Spinal cord (tissue), 10 donors: Measurements from ENCODE around the gene SEMA4B. TPM values are rescaled to one million over a fixed set of nuclear protein-coding genes. Genes with fewer than 3 reads are reported as not detected.

Source experiments
- DNase-seq, 6 donors: peaks; one replicate each; pipeline versions ENCODE4 v3.0.0 to v3.0.0-alpha.2; 2013 to 2015; ENCODE audit warnings: low spot score in 6 of 6, low read depth in 4 of 6
- H3K27ac ChIP-seq: one replicate; pipeline ENCODE4 v1.5.1; 2013; ENCODE audit warnings: low read depth, low read length, control low read depth
- H3K27me3 ChIP-seq: one replicate; pipeline ENCODE4 v1.6.1; 2013; ENCODE audit warnings: low read length; ENCODE audit not compliant: control insufficient read depth, insufficient read depth
- H3K36me3 ChIP-seq: one replicate; pipeline ENCODE4 v1.6.1; 2013; ENCODE audit warnings: low read length; ENCODE audit not compliant: control insufficient read depth, insufficient read depth
- H3K4me1 ChIP-seq: one replicate; pipeline ENCODE4 v1.6.1; 2013; ENCODE audit warnings: low read length; ENCODE audit not compliant: control insufficient read depth, insufficient read depth
- H3K4me3 ChIP-seq: one replicate; pipeline ENCODE4 v1.5.1; 2013; ENCODE audit warnings: low read depth, low read length, control low read depth
- H3K9me3 ChIP-seq: one replicate; pipeline ENCODE4 v1.6.1; 2013; ENCODE audit warnings: low read length; ENCODE audit not compliant: control insufficient read depth, insufficient read depth
- WGBS: methylation state at CpG from one replicate; pipeline ENCODE4 v1.1.5; 2013; ENCODE audit warnings: missing lambda C conversion rate; ENCODE audit not compliant: insufficient coverage; 5-methylcytosine and 5-hydroxymethylcytosine counted together
- long read RNA-seq, 4 donors: transcript quantifications; one replicate each; lab custom pipeline, GENCODE V29; 2026
- polyA plus RNA-seq, 2 donors: library from polyadenylated mRNA; unstranded; fragments of 120-200 nt; gene quantifications; one replicate each; pipeline ENCODE4 v1.2.1, GENCODE V29; 2013; ENCODE audit not compliant: insufficient read length in 2 of 2
- total RNA-seq, 2 donors: library from RNA; depleted of rRNA in 1 of 2; stranded (reverse); fragments of 120-200 nt in 1 of 2; fragments of >200 nt in 1 of 2; gene quantifications; one replicate each; pipeline versions ENCODE4 v1.2.3 to v1.2.4, GENCODE V29; 2013 to 2014
- donor health status: healthy.

SEMA4B gene, protein sequence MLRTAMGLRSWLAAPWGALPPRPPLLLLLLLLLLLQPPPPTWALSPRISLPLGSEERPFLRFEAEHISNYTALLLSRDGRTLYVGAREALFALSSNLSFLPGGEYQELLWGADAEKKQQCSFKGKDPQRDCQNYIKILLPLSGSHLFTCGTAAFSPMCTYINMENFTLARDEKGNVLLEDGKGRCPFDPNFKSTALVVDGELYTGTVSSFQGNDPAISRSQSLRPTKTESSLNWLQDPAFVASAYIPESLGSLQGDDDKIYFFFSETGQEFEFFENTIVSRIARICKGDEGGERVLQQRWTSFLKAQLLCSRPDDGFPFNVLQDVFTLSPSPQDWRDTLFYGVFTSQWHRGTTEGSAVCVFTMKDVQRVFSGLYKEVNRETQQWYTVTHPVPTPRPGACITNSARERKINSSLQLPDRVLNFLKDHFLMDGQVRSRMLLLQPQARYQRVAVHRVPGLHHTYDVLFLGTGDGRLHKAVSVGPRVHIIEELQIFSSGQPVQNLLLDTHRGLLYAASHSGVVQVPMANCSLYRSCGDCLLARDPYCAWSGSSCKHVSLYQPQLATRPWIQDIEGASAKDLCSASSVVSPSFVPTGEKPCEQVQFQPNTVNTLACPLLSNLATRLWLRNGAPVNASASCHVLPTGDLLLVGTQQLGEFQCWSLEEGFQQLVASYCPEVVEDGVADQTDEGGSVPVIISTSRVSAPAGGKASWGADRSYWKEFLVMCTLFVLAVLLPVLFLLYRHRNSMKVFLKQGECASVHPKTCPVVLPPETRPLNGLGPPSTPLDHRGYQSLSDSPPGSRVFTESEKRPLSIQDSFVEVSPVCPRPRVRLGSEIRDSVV
- total RNA-seq (10 to 100 TPM; 12.5 to 40.4 TPM), polyA plus RNA-seq (10 to 100 TPM; 49.1 to 67.6 TPM)
- long read RNA-seq, donor 1, partial matches to known transcripts: 23 of 30 reads
- long read RNA-seq, donor 1, other reads (novel, unspliced or antisense): 0 of 30 reads
- long read RNA-seq, donor 2, partial matches to known transcripts: 10 of 12 reads
- long read RNA-seq, donor 2, other reads (novel, unspliced or antisense): 0 of 12 reads
- long read RNA-seq, donor 3, partial matches to known transcripts: 0 of 1 reads
- long read RNA-seq, donor 3, other reads (novel, unspliced or antisense): 0 of 1 reads
- long read RNA-seq, donor 4, partial matches to known transcripts: 0 of 3 reads
- long read RNA-seq, donor 4, other reads (novel, unspliced or antisense): 0 of 3 reads

- Histone ChIP-seq H3K27ac (peak within 1 kb of the TSS; percentile 76), H3K27me3 (no peaks in the 10 kb centered on the region), H3K9me3 (no peaks in the 10 kb centered on the region), H3K36me3 (peaks cover 7% of the 10 kb centered on the region), H3K4me3 (peak within 1 kb of the TSS; percentile 69), H3K4me1 (peaks cover 56% of the 10 kb centered on the region)
- peak in 3 of 6 donors; percentile 71 to 93 (median 93) for DNase-seq
- 0% methylated on average over 88 of the region's 88 CpGs for WGBS
Measured at GRCh38 chr15:90201130-90201943, at the start of gene SEMA4B. SEMA4B (plus strand) TSS chr15:90201330; CDS start chr15:90201579, 249 bp downstream.

DNA sequence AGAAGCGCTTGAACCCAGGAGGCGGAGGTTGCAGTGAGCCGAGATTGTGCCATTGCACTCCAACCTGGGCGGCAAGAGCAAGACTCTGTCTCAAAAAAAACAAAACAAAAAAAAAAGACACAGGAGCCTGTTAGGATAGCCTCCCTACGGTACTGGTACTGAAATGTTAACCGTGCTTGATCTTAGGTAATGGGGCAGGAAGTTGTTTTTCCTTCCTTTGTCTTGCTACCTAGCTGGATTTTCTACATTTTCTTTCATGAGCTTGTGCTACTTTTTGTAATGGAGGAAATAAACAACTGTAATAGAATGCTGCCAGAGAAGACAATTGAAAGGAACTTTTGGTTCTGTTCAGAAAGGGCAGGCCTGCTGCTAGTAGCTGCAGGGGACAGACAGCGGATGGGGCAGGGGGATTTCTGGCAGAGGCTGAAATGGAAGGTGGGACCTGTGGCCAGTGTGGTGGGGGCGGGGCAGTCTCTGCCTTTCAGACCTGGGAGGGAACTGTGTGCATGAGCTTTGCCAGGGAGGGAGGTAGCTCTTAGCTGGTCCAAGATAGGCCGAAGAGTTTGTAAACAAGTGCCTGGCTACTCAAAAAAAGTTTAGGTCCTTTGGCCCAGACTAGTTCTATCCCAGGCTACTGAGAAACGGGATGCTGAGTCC, 49.0 kb upstream of the SEMA4B start:
- whole genome bisulfite sequencing: 38% methylated on average over 4 of the region's 10 CpGs
- DNase-seq: peak in 1 of 6 donors; percentile 29
- H3K4me3 ChIP-seq: no peak overlapping the region
- H3K36me3 ChIP-seq: no peaks in the 10 kb centered on the region
- no peaks in the 10 kb centered on the region for H3K27me3 ChIP-seq
- peaks cover 8% of the 10 kb centered on the region for H3K4me1 ChIP-seq
- no peak overlapping the region for H3K27ac ChIP-seq
- H3K9me3 ChIP-seq: no peaks in the 10 kb centered on the region

- 91% methylated on average over 6 of the region's 6 CpGs for WGBS
- no peak for DNase-seq
- Histone ChIP-seq H3K27ac (no peak overlapping the region), H3K9me3 (no peaks in the 10 kb centered on the region), H3K27me3 (no peaks in the 10 kb centered on the region), H3K4me1 (peaks cover 17% of the 10 kb centered on the region), H3K36me3 (no peaks in the 10 kb centered on the region), H3K4me3 (no peak overlapping the region)
Measured at GRCh38 chr15:90153658-90154057, 47.5 kb upstream of the SEMA4B start.

DNA sequence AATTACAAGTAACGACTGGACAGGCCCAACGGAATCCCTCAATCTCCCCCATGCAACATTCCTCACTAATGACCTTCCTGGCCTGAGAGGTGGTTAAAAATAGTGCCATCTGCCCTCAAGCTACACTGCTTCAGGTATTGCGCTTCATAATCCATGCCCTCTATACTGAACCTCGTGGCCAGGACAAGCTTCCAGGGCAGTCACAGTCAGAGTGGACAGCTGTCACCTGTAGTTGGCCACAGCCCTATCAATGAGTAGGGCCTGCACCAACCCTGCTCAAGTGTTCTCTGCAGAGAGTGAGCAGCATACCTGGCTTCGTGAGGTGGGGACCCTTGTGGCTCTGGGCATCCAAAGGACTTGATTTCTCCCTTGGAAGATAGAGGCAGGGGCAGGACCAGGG, 46.9 kb upstream of the SEMA4B start:
- H3K27me3 ChIP-seq: no peaks in the 10 kb centered on the region
- H3K9me3 ChIP-seq: no peaks in the 10 kb centered on the region
- H3K4me3 ChIP-seq: no peak overlapping the region
- no peak overlapping the region for H3K27ac ChIP-seq
- DNase-seq: no peak
- peaks cover 19% of the 10 kb centered on the region for H3K4me1 ChIP-seq
- no peaks in the 10 kb centered on the region for H3K36me3 ChIP-seq
- 92% methylated on average over 4 of the region's 5 CpGs for WGBS

GRCh38 chr15:90154861-90155626, 46.1 kb upstream of the SEMA4B start:
- no peak overlapping the region for H3K4me3 ChIP-seq
- peak in 1 of 6 donors; percentile 34 for DNase-seq
- WGBS: 73% methylated on average over 5 of the region's 16 CpGs
- H3K27me3 ChIP-seq: no peaks in the 10 kb centered on the region
- H3K4me1 ChIP-seq: peaks cover 19% of the 10 kb centered on the region
- no peak overlapping the region for H3K27ac ChIP-seq
- H3K36me3 ChIP-seq: no peaks in the 10 kb centered on the region
- no peaks in the 10 kb centered on the region for H3K9me3 ChIP-seq

DNA sequence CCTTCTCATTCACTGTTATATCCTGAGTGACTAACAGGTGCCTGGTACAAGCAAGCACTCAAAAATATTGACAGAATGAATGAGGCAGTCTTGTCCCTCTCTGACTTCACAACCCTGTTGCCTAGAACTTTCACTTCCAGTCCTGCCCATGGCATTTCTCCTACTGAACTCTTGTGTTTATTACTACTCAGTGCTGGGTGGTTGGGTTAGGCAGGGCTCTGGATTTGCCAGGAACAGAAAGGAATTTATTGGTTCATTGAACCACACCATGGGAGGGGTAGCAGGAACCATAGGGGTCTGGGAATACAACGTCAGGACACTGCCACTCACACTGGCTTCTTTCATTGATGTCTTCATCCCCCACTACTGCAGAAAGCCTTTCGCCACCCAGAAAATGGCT, 41.9 kb upstream of the SEMA4B start:
- WGBS: 71% methylated on average over 2 of the region's 2 CpGs
- H3K4me1 ChIP-seq: peaks cover 16% of the 10 kb centered on the region
- H3K36me3 ChIP-seq: no peaks in the 10 kb centered on the region
- no peak overlapping the region for H3K27ac ChIP-seq
- H3K9me3 ChIP-seq: no peaks in the 10 kb centered on the region
- no peaks in the 10 kb centered on the region for H3K27me3 ChIP-seq
- DNase-seq: no peak
- H3K4me3 ChIP-seq: no peak overlapping the region

DNA sequence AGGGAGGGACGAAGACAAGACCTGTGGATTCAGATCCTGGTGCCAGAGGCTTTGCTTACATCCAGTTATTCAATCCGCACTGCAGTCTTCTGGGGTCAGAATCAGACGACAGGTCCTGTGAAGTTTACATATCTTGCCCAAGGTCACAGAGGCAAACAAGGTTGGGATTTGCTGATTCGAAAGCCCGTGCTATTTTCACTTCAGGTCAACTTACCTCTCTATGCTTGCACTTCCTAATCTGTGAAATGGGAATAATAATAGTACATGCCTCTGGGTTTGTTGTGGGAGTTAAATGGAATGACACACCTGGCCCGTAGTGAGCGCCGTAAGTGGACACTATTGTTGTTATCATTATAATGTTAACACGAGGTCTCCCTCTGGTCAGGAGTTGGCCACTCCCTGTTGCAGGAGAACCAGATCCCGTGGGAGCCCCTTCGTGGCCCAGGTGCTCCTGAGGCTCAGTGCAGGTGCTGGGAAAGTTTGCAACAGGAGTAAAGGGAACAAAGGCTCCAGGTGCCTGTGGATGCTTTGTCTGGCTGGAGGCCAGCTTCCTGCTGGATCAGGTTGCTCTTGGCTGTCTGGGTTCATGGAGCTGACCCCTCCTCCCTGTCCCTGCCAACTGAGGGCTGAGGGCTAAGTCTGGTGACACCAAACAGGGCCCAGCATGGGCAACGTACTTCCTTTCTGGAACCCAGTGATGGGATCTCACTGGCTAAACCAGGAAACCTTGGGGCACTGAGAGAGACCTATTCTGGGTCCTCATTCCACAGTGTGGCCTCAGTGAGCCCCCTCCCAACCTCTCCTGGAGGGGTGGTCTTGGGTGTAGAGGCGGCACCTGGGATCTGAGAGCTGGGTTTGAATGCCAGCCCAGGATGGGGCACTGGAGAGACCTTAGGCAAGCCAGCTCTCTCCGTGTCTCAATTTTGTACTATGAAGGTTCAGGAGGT, 40.1 kb upstream of the SEMA4B start:
- H3K27me3 ChIP-seq: no peaks in the 10 kb centered on the region
- no peaks in the 10 kb centered on the region for H3K9me3 ChIP-seq
- no peak overlapping the region for H3K27ac ChIP-seq
- no peaks in the 10 kb centered on the region for H3K36me3 ChIP-seq
- no peak for DNase-seq
- H3K4me3 ChIP-seq: no peak overlapping the region
- H3K4me1 ChIP-seq: peaks cover 16% of the 10 kb centered on the region
- 81% methylated on average over 10 of the region's 14 CpGs for WGBS
